SK-N-MC (cell line): ENCODE data around the gene B3GALT4.

ENCODE experiments used
- EZH2 ChIP-seq: fragments of 200-600 bp; sonication (generic); IDR thresholded peaks from one replicate; pipeline ENCODE4 v1.6.1; 2017; ENCODE audit warnings: antibody characterized with exemption
- FOXP2 ChIP-seq: optimal IDR thresholded peaks from 2 replicates; pipeline ENCODE3; 2011; ENCODE audit warnings: mild to moderate bottlenecking, moderate library complexity; ENCODE audit not compliant: insufficient read depth; ENCODE audit errors: extremely low read length, control extremely low read depth
- POLR2AphosphoS5 ChIP-seq: IDR thresholded peaks from 2 replicates; pipeline ENCODE4 v1.6.1; 2012; ENCODE audit warnings: mild to moderate bottlenecking, low read depth, low read length, borderline replicate concordance

DNA sequence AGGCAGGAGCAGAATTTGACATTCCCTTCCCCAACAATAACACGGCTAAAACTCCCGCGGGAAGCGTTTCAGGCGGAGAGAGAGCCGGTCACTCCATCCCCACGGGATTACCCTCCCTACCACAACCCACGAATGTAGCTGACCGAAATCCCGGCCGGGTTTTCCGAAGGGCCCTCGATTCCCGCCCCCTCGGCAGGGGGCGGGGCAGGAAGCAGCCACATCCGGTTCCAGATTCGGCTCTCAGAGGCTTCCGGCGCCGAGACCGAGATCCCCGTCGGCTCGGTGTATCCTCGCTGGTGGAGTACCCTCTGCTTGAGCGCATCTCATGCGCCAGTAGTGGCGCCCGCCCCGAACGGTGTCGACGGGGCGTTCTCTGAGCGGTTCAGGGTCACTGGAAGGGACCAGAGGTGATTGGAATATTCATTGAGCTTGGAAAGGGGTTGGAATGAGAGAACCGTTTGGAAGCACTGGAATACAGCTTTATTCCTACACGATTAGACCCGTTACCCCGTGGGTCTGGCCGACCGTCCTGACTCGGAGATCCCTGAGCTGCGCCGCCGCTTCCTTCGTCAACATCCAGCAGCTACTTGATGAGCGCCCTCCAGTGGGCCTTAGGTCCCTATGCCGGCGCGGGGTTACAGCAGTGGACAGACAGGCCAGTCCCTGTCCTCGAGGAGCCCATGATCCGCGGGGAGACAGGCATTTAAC, 22.5 kb downstream of the B3GALT4 start:
- TF ChIP-seq POLR2AphosphoS5, result peak; percentile 98
- no peak for TF ChIP-seq EZH2
- no peak for TF ChIP-seq FOXP2
